Stimulated activated CD4-positive, alpha-beta T cell treated with anti-CD3 and anti-CD28 coated beads, Interleukin-15, amount 100 ng/mL, for 48 hours (primary cell): ENCODE data around the gene ABCC3.
A peak's percentile ranks its signal among the peaks of the same experiment; 100 is the strongest.

Experiments
- DNase-seq, 2 donors: peaks; one replicate each; pipeline ENCODE4 v3.0.0-alpha.2; 2020; ENCODE audit warnings: low read depth in 2 of 2

Gene ABCC3

GRCh38 chr17:50627036-50627781 lies 7.5 kb upstream of the ABCC3 start:
- no peak for DNase-seq

- DNase-seq: no peak
Measured at GRCh38 chr17:50627782-50628601, 6.7 kb upstream of the ABCC3 start.

GRCh38 chr17:50629902-50630301 lies 4.8 kb upstream of the ABCC3 start:
- no peak for DNase-seq

- peak; percentile 21 to 47 for DNase-seq
Measured at GRCh38 chr17:50630524-50631194, 4.0 kb upstream of the ABCC3 start.

- DNase-seq: no peak
Measured at GRCh38 chr17:50631195-50631907, 3.3 kb upstream of the ABCC3 start.

GRCh38 chr17:50631908-50632571 lies 2.6 kb upstream of the ABCC3 start:
- no peak for DNase-seq

- no peak for DNase-seq
Measured at GRCh38 chr17:50632637-50633036, 2.0 kb upstream of the ABCC3 start.

GRCh38 chr17:50633683-50634082 lies 998 bp upstream of the ABCC3 start:
- no peak for DNase-seq

- DNase-seq: no peak
Measured at GRCh38 chr17:50634915-50635731, 442 bp downstream of the ABCC3 start.

GRCh38 chr17:50635732-50635981 lies 976 bp downstream of the ABCC3 start:
- DNase-seq: no peak

- DNase-seq: no peak
Measured at GRCh38 chr17:50635982-50636803, 1.5 kb downstream of the ABCC3 start.

- DNase-seq: no peak
Measured at GRCh38 chr17:50636804-50637195, 2.1 kb downstream of the ABCC3 start.

GRCh38 chr17:50637829-50638605 lies 3.3 kb downstream of the ABCC3 start:
- no peak for DNase-seq

GRCh38 chr17:50638606-50638965 lies 3.9 kb downstream of the ABCC3 start:
- DNase-seq: no peak

GRCh38 chr17:50638966-50639713 lies 4.5 kb downstream of the ABCC3 start:
- no peak for DNase-seq

- DNase-seq: no peak
Measured at GRCh38 chr17:50640686-50641351, 6.1 kb downstream of the ABCC3 start.

- no peak for DNase-seq
Measured at GRCh38 chr17:50641357-50641756, 6.7 kb downstream of the ABCC3 start.
